Lung (tissue), 12 donors: Measurements from ENCODE around the gene PTPN18. TPM values are rescaled to one million over a fixed set of nuclear protein-coding genes. Genes with fewer than 3 reads are reported as not detected.

Source experiments
- ATAC-seq: fragments of 200-7000 bp; cut with Tn5 transposase; one replicate; pipeline ENCODE4 v1.9.1; 2020; ENCODE audit warnings: moderate number of reproducible peaks; ENCODE audit not compliant: insufficient read depth, low FRiP score
- DNase-seq, 3 donors: peaks; one replicate each; pipeline ENCODE4 v3.0.0-alpha.2; 2013 to 2017
- H3K27ac ChIP-seq, 2 donors: one replicate each; pipeline ENCODE4 v1.5.1; 2013; ENCODE audit warnings: mild to moderate bottlenecking in 2 of 2, moderate library complexity in 2 of 2, control low read depth in 1 of 2, inconsistent platforms in 1 of 2, low read depth in 1 of 2, low read length in 1 of 2
- H3K27me3 ChIP-seq, 3 donors: one replicate each; pipeline ENCODE4 v1.5.1; 2013; ENCODE audit warnings: low read length in 2 of 3; ENCODE audit not compliant: control insufficient read depth in 3 of 3, insufficient read depth in 3 of 3
- H3K36me3 ChIP-seq, 4 donors: one replicate each; pipeline ENCODE4 v1.5.1; 2013; ENCODE audit warnings: low read length in 4 of 4, mild to moderate bottlenecking in 1 of 4, moderate library complexity in 1 of 4; ENCODE audit not compliant: control insufficient read depth in 4 of 4, insufficient read depth in 4 of 4
- H3K4me1 ChIP-seq, 5 donors: one replicate each; pipeline ENCODE4 v1.5.1; 2013; ENCODE audit warnings: low read length in 5 of 5, mild to moderate bottlenecking in 2 of 5, moderate library complexity in 1 of 5; ENCODE audit not compliant: control insufficient read depth in 5 of 5, insufficient read depth in 5 of 5
- H3K4me3 ChIP-seq: one replicate; pipeline ENCODE4 v1.5.1; 2013; ENCODE audit warnings: mild to moderate bottlenecking, control low read depth, moderate library complexity
- H3K9ac ChIP-seq, 2 donors: one replicate each; pipeline ENCODE4 v1.5.1; 2013; ENCODE audit warnings: low read length in 2 of 2, control low read depth in 1 of 2; ENCODE audit not compliant: insufficient read depth in 1 of 2
- H3K9me3 ChIP-seq, 4 donors: one replicate each; pipeline ENCODE4 v1.5.1; 2013; ENCODE audit warnings: low read length in 3 of 4, mild to moderate bottlenecking in 1 of 4, moderate library complexity in 1 of 4; ENCODE audit not compliant: control insufficient read depth in 4 of 4, insufficient read depth in 3 of 4
- WGBS, 2 donors: extraction: QIAGEN DNeasy Blood & Tissue Kit; methylation state at CpG; one replicate each; pipeline ENCODE4 v1.1.7; 2013; 5-methylcytosine and 5-hydroxymethylcytosine counted together
- polyA plus RNA-seq, 2 donors: library from polyadenylated mRNA; stranded (reverse); fragments of 200-250 nt; gene quantifications; one replicate each; pipeline ENCODE4 v1.2.1, GENCODE V29; 2013
- total RNA-seq, 2 donors: library from RNA; depleted of rRNA in 1 of 2; stranded (reverse); fragments of >200 nt in 1 of 2; gene quantifications; one replicate each; pipeline ENCODE4 v1.2.1, GENCODE V29; 2014 to 2021
- TF ChIP-seq, protein P1 (sequence below): IDR thresholded peaks from 2 replicates; pipeline ENCODE4 v1.5.1; 2012; ENCODE audit warnings: mild to moderate bottlenecking; ENCODE audit errors: control extremely low read depth, extremely low read depth
- donor health status: control.
- donor health status: control.
- donor health status: Bipolar disorder and iron deficiency.
- donor health status: healthy.
- donor health status: DM: yes; HTN: yes; CAD: no.

The PTPN18 gene
- total and polyA plus RNA-seq, 4 donors = 29.2 to 88.3 (median 59.7) TPM

- no peak overlapping the region for H3K4me3 ChIP-seq
- no peaks in the 10 kb centered on the region for H3K36me3 ChIP-seq
- H3K9me3 ChIP-seq = peaks cover 0 to 2% (median 0%) of the 10 kb centered on the region in 4 donors
- peaks cover 0 to 7% (median 2%) of the 10 kb centered on the region in 3 donors for H3K27me3 ChIP-seq
- no peak for DNase-seq
- 80 to 85% methylated on average over 3 of the region's 3 CpGs for WGBS, 2 donors
- ATAC-seq = no peak
- H3K9ac ChIP-seq = no peak overlapping the region
- TF ChIP-seq, protein P1, sequence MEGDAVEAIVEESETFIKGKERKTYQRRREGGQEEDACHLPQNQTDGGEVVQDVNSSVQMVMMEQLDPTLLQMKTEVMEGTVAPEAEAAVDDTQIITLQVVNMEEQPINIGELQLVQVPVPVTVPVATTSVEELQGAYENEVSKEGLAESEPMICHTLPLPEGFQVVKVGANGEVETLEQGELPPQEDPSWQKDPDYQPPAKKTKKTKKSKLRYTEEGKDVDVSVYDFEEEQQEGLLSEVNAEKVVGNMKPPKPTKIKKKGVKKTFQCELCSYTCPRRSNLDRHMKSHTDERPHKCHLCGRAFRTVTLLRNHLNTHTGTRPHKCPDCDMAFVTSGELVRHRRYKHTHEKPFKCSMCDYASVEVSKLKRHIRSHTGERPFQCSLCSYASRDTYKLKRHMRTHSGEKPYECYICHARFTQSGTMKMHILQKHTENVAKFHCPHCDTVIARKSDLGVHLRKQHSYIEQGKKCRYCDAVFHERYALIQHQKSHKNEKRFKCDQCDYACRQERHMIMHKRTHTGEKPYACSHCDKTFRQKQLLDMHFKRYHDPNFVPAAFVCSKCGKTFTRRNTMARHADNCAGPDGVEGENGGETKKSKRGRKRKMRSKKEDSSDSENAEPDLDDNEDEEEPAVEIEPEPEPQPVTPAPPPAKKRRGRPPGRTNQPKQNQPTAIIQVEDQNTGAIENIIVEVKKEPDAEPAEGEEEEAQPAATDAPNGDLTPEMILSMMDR = no peak
- H3K27ac ChIP-seq = no peak overlapping the region
- no peaks in the 10 kb centered on the region for H3K4me1 ChIP-seq
Measured at GRCh38 chr2:130319536-130319935, 36.3 kb upstream of the PTPN18 start.

GRCh38 chr2:130327703-130328527, 27.9 kb upstream of the PTPN18 start:
- no peaks in the 10 kb centered on the region for H3K36me3 ChIP-seq
- no peak overlapping the region for H3K4me3 ChIP-seq
- H3K9ac ChIP-seq = no peak overlapping the region
- no peak overlapping the region for H3K27ac ChIP-seq
- no peak for ATAC-seq
- TF ChIP-seq, protein P1 = no peak
- peaks cover 0 to 2% (median 0%) of the 10 kb centered on the region in 5 donors for H3K4me1 ChIP-seq
- no peaks in the 10 kb centered on the region for H3K9me3 ChIP-seq
- peaks cover 4 to 22% (median 16%) of the 10 kb centered on the region in 3 donors for H3K27me3 ChIP-seq
- DNase-seq = no peak
- whole genome bisulfite sequencing, 2 donors = 81 to 85% methylated on average over 37 to 43 of the region's 43 CpGs

DNA sequence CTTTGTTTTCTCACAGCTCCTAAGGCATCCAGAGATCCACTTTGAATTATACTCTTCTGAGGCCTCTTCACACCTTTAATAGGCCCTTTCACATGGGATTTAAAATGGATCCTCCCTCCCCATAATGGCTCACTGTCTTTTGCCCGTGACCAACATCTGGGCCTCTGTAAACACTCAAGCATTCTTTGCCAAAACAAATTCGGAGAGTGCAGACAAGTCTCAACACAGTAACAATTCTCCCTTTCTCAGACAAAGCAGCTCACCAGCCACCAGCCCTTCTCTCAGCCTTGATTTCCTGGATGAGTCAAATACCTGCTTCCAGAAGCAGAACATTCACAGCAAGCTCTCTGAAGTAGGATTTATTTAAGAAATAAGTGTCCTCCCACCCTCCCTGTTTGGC, 27.1 kb upstream of the PTPN18 start:
- TF ChIP-seq, protein P1 = no peak
- Histone ChIP-seq H3K9ac (no peak overlapping the region), H3K36me3 (no peaks in the 10 kb centered on the region), H3K27ac (no peak overlapping the region), H3K4me1 (peaks cover 0 to 2% (median 0%) of the 10 kb centered on the region in 5 donors), H3K4me3 (no peak overlapping the region), H3K9me3 (no peaks in the 10 kb centered on the region), H3K27me3 (peaks cover 4 to 22% (median 11%) of the 10 kb centered on the region in 3 donors)
- no peak for DNase-seq
- WGBS, 2 donors = 37 to 46% methylated on average over 2 of the region's 2 CpGs
- ATAC-seq = no peak
